Caco-2 (cell line): ENCODE measurements around the gene SMAD2. TPM values are rescaled to one million over a fixed set of nuclear protein-coding genes. Genes with fewer than 3 reads are reported as not detected.

ENCODE experiments used
- BruUV-seq: library from RNA; stranded (reverse); fragments of 400-500 nt; replicated peaks from 2 replicates; lab custom pipeline; 2021; lab: Mats Ljungman, UMichigan
- CTCF ChIA-PET: fragments of 300-600 bp; sonication (Branson Sonifier 250); formaldehyde crosslinking; loops from one replicate; lab custom pipeline; 2022; ENCODE audit warnings: antibody characterized with exemption; lab: Charles Lee
- POLR2A ChIA-PET: fragments of 300-600 bp; sonication (Branson Sonifier 250); formaldehyde crosslinking; loops from one replicate; lab custom pipeline; 2022; ENCODE audit warnings: antibody characterized with exemption; lab: Charles Lee
- DNase-seq, 2 experiments: peaks; one replicate each; pipeline versions ENCODE4 v3.0.0 to v3.0.0-alpha.2; 2020 to 2022
- H3K27me3 ChIP-seq: replicated peaks from 2 replicates; pipeline ENCODE4 v1.6.0; 2011; ENCODE audit warnings: low read length; ENCODE audit not compliant: control insufficient read depth, insufficient read depth
- H3K36me3 ChIP-seq: 2 replicates; pipeline ENCODE4 v1.5.1; 2011; ENCODE audit warnings: low read length; ENCODE audit not compliant: control insufficient read depth, insufficient read depth
- H3K4me1 ChIP-seq: fragments of 250-450 bp; sonication (Bioruptor Pico); 2 replicates; pipeline ENCODE4 v1.5.1; 2020; ENCODE audit warnings: mild to moderate bottlenecking
- H3K4me3 ChIP-seq: 2 replicates; pipeline ENCODE4 v1.5.1; 2011; ENCODE audit warnings: low read depth, mild to moderate bottlenecking, control low read depth, low read length
- H3K9me3 ChIP-seq: fragments of 250-450 bp; sonication (Bioruptor Pico); 2 replicates; pipeline ENCODE4 v1.5.1; 2020; ENCODE audit warnings: mild to moderate bottlenecking, moderate library complexity
- H3K27ac Mint-ChIP-seq: one replicate; pipeline ENCODE4 v1.8.0; 2022; ENCODE audit warnings: mixed read lengths; ENCODE audit not compliant: unreplicated experiment
- H3K27me3 Mint-ChIP-seq: one replicate; pipeline ENCODE4 v1.8.0; 2022; ENCODE audit warnings: mixed read lengths; ENCODE audit not compliant: insufficient read depth, unreplicated experiment
- H3K36me3 Mint-ChIP-seq: one replicate; pipeline ENCODE4 v1.8.0; 2022; ENCODE audit warnings: mild to moderate bottlenecking, mixed read lengths; ENCODE audit not compliant: insufficient read depth, unreplicated experiment
- H3K4me1 Mint-ChIP-seq: one replicate; pipeline ENCODE4 v1.8.0; 2022; ENCODE audit warnings: low read depth, mixed read lengths; ENCODE audit not compliant: unreplicated experiment
- H3K4me3 Mint-ChIP-seq: one replicate; pipeline ENCODE4 v1.8.0; 2022; ENCODE audit warnings: mild to moderate bottlenecking, moderate library complexity, mixed read lengths; ENCODE audit not compliant: unreplicated experiment
- H3K9me3 Mint-ChIP-seq: one replicate; pipeline ENCODE4 v1.8.0; 2022; ENCODE audit warnings: mixed read lengths; ENCODE audit not compliant: unreplicated experiment
- intact Hi-C: fragments of 100-400 bp; cut with micrococcal nuclease; formaldehyde crosslinking; loops from one replicate; pipeline ENCODE4 v1.10.0; 2022; ENCODE audit not compliant: unreplicated experiment
- total RNA-seq: library from RNA; stranded (reverse); gene quantifications from 2 replicates; pipeline ENCODE4 v1.2.3, GENCODE V29; 2022
- TF ChIP-seq, protein P1 (sequence below), 2 experiments: fragments of 200-600 bp in 1 of 2; IDR thresholded peaks; 1 replicate in 1 of 2; 2 replicates in 1 of 2; pipeline versions ENCODE4 v1.5.1 to v1.8.0; 2011 to 2022; ENCODE audit warnings: antibody characterized with exemption in 1 of 2, control low read depth in 1 of 2, inconsistent platforms in 1 of 2, low read depth in 1 of 2, low read length in 1 of 2, mild to moderate bottlenecking in 1 of 2, moderate library complexity in 1 of 2; ENCODE audit not compliant: insufficient read depth in 1 of 2, severe bottlenecking in 1 of 2, unreplicated experiment in 1 of 2

Gene SMAD2
- total RNA-seq, 1 experiment from 2014 or later: 53.5 TPM

- TF ChIP-seq, protein P1, sequence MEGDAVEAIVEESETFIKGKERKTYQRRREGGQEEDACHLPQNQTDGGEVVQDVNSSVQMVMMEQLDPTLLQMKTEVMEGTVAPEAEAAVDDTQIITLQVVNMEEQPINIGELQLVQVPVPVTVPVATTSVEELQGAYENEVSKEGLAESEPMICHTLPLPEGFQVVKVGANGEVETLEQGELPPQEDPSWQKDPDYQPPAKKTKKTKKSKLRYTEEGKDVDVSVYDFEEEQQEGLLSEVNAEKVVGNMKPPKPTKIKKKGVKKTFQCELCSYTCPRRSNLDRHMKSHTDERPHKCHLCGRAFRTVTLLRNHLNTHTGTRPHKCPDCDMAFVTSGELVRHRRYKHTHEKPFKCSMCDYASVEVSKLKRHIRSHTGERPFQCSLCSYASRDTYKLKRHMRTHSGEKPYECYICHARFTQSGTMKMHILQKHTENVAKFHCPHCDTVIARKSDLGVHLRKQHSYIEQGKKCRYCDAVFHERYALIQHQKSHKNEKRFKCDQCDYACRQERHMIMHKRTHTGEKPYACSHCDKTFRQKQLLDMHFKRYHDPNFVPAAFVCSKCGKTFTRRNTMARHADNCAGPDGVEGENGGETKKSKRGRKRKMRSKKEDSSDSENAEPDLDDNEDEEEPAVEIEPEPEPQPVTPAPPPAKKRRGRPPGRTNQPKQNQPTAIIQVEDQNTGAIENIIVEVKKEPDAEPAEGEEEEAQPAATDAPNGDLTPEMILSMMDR (IDR thresholded peaks at IDR 0.05; ENCODE audit: insufficient read depth in 1 of 2, low read depth in 1 of 2, low read length in 1 of 2, severe bottlenecking in 1 of 2, unreplicated experiment in 1 of 2): no peak
- Histone ChIP-seq H3K27me3 (no peaks in the 10 kb centered on the region), H3K9me3 (no peaks in the 10 kb centered on the region), H3K36me3 (no peaks in the 10 kb centered on the region), H3K4me3 (no peak overlapping the region), H3K4me1 (no peaks in the 10 kb centered on the region)
- no peak for DNase-seq
- H3K4me1 Mint-ChIP-seq: no peaks in the 10 kb centered on the region
- H3K27me3 Mint-ChIP-seq: peaks cover 4% of the 10 kb centered on the region
- no TSS peak for BruUV-seq
- POLR2A ChIA-PET: no interaction called here
- H3K27ac Mint-ChIP-seq: no peak overlapping the region
- no peaks in the 10 kb centered on the region for H3K36me3 Mint-ChIP-seq
- intact Hi-C loops: no loop called here
- CTCF ChIA-PET: no interaction called here
- no peaks in the 10 kb centered on the region for H3K9me3 Mint-ChIP-seq
- no peak overlapping the region for H3K4me3 Mint-ChIP-seq
These were observed 151.1 kb downstream of the SMAD2 start for GRCh38 chr18:47779381-47779780.

GRCh38 chr18:47777626-47778025, 152.8 kb downstream of the SMAD2 start:
- Mint-ChIP-seq H3K36me3 (no peaks in the 10 kb centered on the region), H3K27me3 (peaks cover 4% of the 10 kb centered on the region), H3K4me1 (no peaks in the 10 kb centered on the region), H3K9me3 (no peaks in the 10 kb centered on the region), H3K27ac (no peak overlapping the region), H3K4me3 (no peak overlapping the region)
- ChIA-PET POLR2A (no interaction called here), CTCF (no interaction called here)
- DNase-seq: no peak
- Histone ChIP-seq H3K9me3 (no peaks in the 10 kb centered on the region), H3K27me3 (no peaks in the 10 kb centered on the region), H3K36me3 (no peaks in the 10 kb centered on the region), H3K4me3 (no peak overlapping the region), H3K4me1 (no peaks in the 10 kb centered on the region)
- TF ChIP-seq, protein P1 (IDR thresholded peaks at IDR 0.05; ENCODE audit: insufficient read depth in 1 of 2, low read depth in 1 of 2, low read length in 1 of 2, severe bottlenecking in 1 of 2, unreplicated experiment in 1 of 2): no peak
- no TSS peak for BruUV-seq
- intact Hi-C loops: no loop called here

- peaks cover 4% of the 10 kb centered on the region for H3K27me3 Mint-ChIP-seq
- H3K4me3 Mint-ChIP-seq: no peak overlapping the region
- Histone ChIP-seq H3K27me3 (no peaks in the 10 kb centered on the region), H3K9me3 (no peaks in the 10 kb centered on the region), H3K4me1 (no peaks in the 10 kb centered on the region), H3K4me3 (no peak overlapping the region), H3K36me3 (no peaks in the 10 kb centered on the region)
- intact Hi-C loops: no loop called here
- DNase-seq: no peak
- no peaks in the 10 kb centered on the region for H3K36me3 Mint-ChIP-seq
- H3K9me3 Mint-ChIP-seq: no peaks in the 10 kb centered on the region
- H3K4me1 Mint-ChIP-seq: no peaks in the 10 kb centered on the region
- no peak overlapping the region for H3K27ac Mint-ChIP-seq
- TF ChIP-seq, protein P1 (IDR thresholded peaks at IDR 0.05; ENCODE audit: insufficient read depth in 1 of 2, low read depth in 1 of 2, low read length in 1 of 2, severe bottlenecking in 1 of 2, unreplicated experiment in 1 of 2): no peak
- ChIA-PET CTCF (no interaction called here), POLR2A (no interaction called here)
- no TSS peak for BruUV-seq
These were observed 154.5 kb downstream of the SMAD2 start for GRCh38 chr18:47775961-47776360.
